Coronary artery (tissue), 2 donors: ENCODE measurements around the gene TRIM44.

Experiments used
- DNase-seq: peaks from one replicate; pipeline ENCODE4 v3.0.0-alpha.2; 2017; ENCODE audit warnings: low spot score
- H3K27ac ChIP-seq, 2 donors: fragments of 200-600 bp; sonication (generic); one replicate each; pipeline ENCODE4 v1.5.1; 2016 to 2019
- H3K4me3 ChIP-seq: fragments of 200-600 bp; sonication (generic); 2 replicates; pipeline ENCODE4 v1.5.1; 2016; ENCODE audit warnings: mild to moderate bottlenecking, moderate library complexity
- TF ChIP-seq, protein P1 (sequence below): fragments of 200-600 bp; sonication (generic); IDR thresholded peaks from one replicate; pipeline ENCODE4 v1.5.1; 2019; ENCODE audit warnings: antibody characterized with exemption

Gene TRIM44

DNA sequence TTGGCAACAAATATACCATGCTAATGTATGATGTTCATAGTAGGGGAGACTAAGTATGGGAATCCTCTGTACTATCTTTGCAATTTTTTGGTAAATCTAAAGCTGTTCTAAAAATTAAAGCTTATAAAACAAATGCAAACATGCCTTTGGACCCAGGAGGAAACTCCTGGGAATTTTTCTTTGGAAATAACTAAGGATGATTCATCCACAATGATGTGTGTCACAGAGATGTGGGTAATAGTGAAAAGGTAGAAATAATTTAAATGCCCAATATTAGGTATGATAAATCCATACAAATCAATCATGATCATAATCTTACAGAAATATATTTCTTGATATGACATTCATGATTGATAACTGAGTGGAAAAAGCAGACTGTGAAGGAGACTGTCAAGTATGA lies 135.8 kb downstream of the TRIM44 start:
- H3K4me3 ChIP-seq: no peak overlapping the region
- TF ChIP-seq, protein P1, sequence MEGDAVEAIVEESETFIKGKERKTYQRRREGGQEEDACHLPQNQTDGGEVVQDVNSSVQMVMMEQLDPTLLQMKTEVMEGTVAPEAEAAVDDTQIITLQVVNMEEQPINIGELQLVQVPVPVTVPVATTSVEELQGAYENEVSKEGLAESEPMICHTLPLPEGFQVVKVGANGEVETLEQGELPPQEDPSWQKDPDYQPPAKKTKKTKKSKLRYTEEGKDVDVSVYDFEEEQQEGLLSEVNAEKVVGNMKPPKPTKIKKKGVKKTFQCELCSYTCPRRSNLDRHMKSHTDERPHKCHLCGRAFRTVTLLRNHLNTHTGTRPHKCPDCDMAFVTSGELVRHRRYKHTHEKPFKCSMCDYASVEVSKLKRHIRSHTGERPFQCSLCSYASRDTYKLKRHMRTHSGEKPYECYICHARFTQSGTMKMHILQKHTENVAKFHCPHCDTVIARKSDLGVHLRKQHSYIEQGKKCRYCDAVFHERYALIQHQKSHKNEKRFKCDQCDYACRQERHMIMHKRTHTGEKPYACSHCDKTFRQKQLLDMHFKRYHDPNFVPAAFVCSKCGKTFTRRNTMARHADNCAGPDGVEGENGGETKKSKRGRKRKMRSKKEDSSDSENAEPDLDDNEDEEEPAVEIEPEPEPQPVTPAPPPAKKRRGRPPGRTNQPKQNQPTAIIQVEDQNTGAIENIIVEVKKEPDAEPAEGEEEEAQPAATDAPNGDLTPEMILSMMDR: no peak
- DNase-seq: no peak
- no peak overlapping the region for H3K27ac ChIP-seq

DNA sequence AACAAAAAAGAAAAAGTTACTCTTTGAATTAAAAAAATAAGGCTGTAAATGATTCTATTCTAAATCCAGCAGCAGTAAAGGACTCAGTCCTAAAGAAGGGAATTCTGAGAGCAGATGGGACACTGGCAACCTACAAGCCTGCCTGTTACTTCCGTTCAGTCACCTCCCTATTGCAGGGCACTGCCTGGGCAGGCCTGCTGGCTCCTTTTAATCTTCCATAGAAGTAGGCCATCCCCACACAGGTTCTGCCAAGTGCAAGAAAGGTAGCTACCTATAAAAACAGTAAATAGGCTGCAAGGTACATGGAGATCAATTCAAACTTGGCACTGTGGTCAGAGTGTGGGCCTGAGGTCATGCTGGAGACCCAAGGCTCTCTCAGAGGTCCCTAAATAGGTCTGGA lies 136.4 kb downstream of the TRIM44 start:
- no peak for DNase-seq
- TF ChIP-seq, protein P1: no peak
- no peak overlapping the region for H3K27ac ChIP-seq
- no peak overlapping the region for H3K4me3 ChIP-seq

DNA sequence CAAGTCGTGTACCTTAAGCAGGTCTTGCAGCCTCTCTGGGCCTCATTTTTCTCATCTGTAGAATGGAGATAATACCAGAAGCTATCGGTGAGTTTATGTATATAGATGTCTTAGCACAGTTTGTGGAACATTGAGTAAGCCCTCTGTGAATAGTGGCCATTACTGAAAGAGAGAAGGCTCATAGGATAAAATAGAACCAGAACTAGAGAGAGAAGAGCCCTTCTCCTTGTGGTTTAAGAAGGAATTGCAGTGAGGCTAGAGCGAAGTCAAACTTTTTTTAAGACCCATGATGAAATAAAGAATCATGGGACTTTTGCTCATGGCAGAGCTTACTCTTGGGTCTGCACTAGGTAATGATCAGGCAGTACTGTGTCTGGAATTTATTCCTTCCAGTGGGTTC lies 137.1 kb downstream of the TRIM44 start:
- TF ChIP-seq, protein P1: no peak
- no peak overlapping the region for H3K27ac ChIP-seq
- DNase-seq: no peak

DNA sequence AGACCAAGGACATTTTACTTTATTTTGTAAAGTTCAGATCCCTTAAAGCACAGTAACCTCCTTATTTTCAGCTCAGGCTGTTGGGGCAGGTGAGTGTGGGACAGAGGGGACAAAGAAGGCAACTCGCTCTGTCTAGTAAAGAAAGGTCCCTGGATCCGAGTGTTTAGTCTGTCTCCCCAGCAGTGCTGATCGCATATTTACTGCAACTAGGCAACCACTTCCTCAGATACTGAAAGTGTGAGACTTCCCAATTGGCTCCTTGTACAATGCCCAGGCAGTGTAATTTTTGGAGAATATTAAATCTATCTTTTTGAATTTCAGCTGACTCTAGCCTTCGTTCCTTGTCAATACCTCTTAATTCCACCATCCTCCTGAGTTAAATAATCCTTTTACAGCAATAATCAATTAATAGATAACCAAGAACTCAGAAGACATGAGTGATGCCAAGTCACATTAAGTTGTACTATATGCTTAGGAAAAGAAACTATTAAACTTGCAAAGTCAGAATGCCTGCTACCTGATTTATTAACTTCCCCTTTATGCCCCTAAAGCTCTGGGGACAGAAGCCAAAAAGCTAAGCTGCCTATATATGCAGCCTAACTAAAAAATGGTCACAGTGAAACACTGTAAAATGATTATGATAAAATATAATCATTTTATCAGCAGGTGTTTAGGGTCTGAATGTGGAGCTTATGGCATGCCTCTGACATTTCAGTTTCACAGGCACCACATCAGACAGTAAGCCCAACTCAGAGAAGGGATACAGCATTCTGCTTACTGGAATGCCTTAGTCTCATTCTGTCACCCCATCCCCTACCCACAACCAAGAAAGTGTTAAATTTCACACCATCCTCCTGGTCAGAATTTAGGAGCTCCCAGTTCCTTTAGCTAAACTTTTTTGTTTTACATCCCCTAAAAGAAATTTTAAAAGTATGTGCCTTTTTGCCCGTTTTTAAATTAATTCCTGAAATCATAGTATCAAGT lies 138.7 kb downstream of the TRIM44 start:
- TF ChIP-seq, protein P1: no peak
- DNase-seq: no peak
- no peak overlapping the region for H3K4me3 ChIP-seq
- H3K27ac ChIP-seq: no peak overlapping the region

More for the DNA sequence above, 137.1 kb downstream of the TRIM44 start:
- H3K4me3 ChIP-seq: no peak overlapping the region

DNA sequence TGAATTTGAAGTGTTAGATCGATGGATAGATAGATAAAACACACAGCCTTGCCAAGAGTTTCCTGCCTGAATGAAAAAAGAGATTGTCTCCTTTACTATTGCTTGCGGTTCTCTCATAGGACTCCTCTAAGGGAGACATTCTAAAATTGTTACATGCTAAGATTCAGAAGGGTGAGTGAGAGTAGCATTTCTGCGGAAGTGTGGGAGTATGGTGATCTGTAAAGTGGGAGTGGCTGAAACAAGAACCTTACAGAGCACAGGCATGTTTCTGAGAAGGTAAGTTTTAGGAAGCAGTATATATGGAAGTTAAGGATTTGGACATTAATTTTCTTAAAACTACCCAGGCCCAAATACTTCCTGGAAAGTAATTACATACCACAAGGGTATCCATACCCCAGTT lies 139.6 kb downstream of the TRIM44 start:
- Histone ChIP-seq H3K4me3 (no peak overlapping the region), H3K27ac (no peak overlapping the region)
- DNase-seq: no peak
- TF ChIP-seq, protein P1: no peak

DNA sequence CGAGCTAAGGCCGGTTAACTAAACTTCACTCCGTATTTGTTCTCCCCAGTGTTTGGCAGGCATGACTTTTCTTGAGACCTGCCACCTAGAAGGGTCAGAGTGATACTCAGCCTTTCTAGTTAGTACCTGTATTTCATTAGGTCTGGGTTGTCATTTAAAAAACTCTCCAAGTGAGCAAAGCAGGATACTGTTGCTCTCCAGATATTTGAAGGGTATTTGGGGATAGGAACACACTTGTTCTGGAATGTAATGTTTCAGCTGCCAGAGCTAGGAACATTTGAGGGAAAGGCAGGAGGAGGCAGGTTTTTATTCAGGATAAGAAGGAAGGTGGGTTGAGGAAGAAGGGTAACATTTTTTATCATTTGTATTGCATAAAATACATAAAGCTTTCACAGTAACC lies 140.1 kb downstream of the TRIM44 start:
- DNase-seq: no peak
- no peak overlapping the region for H3K27ac ChIP-seq
- TF ChIP-seq, protein P1: no peak
- no peak overlapping the region for H3K4me3 ChIP-seq

DNA sequence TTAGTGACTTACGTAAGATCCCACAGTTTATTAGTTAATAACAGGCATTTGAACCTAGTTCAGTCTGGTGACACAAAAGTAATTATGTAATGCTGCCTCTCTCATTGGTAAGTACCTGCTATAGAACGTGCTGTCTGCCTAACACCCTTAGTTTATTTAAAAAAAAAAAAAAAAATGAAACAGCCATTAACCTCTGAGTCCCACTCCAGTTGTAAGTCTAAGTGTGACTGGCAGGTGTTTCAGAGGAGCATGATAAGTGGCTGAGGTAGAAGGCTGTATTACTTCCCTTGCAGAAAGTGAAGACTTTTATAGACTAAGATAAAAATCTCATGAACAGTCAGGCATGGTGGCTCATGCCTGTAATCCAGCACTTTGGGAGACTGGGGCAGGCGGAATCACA lies 140.5 kb downstream of the TRIM44 start:
- no peak for DNase-seq
- Histone ChIP-seq H3K27ac (no peak overlapping the region), H3K4me3 (no peak overlapping the region)
- TF ChIP-seq, protein P1: no peak
